ENCODE measurements around the gene GFI1B.
"Not testable (repeated sequence)": the region's sequence is repeated elsewhere in the genome, so short reads cannot be mapped to it uniquely, and the experiment has no call there.

GFI1B gene

GRCh38 chr9:132967908-132968307 lies 10.6 kb upstream of the GFI1B start:
- not testable (repeated sequence) for DNase-seq

DNA sequence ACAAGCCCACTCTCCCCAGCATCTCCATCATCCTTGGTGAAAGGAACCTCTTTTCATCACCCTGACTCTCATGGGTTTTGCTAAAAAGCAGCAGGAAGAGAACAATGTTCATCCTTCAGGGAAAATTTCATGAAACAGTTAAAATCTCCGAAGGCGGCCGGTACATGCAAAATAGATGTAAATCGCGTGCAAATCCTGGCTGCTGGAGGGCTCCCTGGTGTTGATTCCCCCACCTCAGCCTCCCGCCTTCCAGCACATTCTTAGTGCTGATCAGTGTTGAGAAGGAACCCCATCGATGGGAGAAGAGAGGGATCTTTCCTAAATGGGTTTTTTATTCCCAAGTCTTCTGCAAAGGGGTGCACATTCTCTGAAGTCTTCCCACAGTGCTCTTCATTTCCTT lies 8.7 kb upstream of the GFI1B start:
- no peak for DNase-seq

GRCh38 chr9:132970324-132971062 lies 8.0 kb upstream of the GFI1B start:
- DNase-seq, result no peak

- DNase-seq, result no peak
Observed at GRCh38 chr9:132973166-132973565, 5.3 kb upstream of the GFI1B start.

GRCh38 chr9:132973713-132974112 lies 4.8 kb upstream of the GFI1B start:
- DNase-seq, result no peak

DNA sequence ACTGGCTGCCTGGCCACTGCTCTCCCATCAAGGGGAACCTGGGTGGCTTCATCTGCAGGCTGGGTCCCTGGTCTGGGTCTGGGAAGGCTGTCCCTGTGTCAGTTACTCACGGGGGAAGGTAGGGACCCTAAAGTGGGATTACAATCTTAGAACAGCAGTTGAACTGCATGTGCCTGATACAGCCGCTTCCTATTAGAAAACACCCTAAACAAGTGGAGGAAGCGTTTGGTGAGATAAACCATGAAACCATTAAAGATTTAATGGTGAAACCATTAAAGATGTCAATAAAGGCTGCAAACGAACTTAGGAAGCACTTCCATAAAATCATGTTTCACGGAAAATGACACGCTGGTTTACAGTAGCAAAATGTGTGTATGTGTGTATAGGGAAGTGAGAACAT lies 2.5 kb upstream of the GFI1B start:
- DNase-seq, result no peak

- no peak for DNase-seq
Observed at GRCh38 chr9:132976571-132976970, 1.9 kb upstream of the GFI1B start.

DNA sequence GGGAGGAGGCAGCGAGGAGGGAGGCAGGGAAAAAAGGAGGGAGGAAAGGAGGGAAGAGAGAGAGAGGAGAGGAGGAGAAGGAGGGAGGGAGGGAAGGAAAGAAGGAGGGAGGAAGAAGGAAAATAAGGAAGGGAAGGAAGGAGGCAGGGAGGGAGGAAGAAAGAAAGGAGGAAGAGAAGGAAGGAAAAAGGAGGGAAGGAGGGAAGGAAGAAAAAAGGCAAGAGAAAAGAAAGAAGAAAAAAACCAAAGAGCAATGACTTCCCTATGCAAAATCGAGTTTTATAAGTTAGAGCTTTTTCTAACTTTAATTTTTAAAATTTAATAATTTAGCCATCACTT lies 413 bp upstream of the GFI1B start:
- DNase-seq, result no peak

GRCh38 chr9:132980157-132980556 lies 1.7 kb downstream of the GFI1B start:
- DNase-seq, result no peak

GRCh38 chr9:132982458-132982857 lies 4.0 kb downstream of the GFI1B start:
- DNase-seq, result no peak

DNA sequence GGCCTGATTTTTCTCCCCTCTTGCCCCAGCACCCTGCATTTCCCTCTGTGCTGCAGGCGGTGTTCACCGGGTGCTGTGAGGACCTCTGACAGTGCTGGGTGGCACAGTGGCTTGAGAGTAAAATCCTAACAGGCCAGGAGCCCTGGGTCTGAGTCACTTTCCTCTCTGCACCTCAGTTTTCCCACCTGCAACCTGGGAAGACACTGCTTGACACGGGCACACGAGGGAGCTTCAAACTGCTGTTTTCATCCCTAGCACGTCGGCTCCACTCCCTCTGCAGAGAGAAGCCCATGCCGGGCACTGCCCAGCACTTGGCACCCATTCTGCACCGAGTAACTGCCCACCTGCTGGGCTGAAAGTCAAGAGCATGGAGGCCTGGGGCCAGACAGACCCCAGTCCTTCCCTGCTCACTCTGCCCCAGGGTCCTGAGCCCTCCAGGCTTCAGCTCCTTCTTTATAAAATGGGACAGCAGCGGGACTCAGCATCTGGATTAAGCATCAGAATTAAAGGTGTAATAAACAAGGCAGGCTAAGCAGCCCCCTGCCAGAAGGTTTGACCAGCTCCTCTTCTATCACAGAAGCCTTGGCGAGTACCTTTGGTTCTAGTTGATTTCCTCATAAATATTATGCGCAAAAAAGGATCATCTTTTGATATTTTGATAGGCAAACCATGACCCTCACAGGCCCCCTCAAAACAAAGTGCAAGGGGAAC lies 5.2 kb downstream of the GFI1B start:
- DNase-seq, result no peak

DNA sequence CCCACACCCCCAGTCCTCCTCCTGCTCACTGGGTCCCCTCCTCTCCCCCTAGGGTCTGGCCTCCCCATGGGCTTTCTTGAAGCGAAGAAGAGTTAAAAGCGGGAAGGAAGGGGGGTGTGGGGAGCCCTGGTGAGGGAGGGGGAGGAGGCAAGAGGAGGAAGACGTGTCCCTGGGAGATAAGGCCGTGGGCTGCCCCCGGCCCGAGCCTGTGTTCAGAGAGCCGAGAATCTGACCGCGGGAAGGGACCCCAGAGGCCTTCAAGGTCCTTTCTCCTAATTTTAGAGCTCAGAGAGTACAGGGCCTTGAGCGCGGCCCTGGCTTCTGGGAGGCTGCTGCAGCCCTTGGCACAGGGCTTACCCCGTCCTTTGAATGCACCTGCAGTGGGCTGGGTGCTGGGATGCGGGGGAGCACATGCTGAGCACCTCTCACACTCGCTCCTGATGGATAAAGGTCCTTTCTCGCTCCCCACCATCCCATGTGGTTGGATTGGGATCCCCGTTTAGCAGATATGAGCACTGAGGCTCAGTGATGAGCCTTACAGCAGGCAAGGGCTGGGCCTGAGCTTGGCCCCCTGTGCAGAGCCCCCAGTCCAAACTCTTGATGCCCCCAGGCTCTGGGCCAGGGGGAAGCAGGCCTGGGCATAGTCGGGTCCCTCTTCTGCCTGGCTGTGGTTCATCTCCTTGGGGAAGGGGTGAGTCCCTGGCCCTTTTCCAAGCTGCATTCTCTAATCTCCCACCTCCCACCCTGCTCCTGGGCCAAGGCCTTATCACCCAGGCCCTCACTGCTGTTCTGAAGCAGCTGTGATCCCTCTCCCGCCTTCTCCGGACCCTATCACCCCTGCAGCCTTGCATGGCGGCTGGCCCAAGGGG lies 5.9 kb downstream of the GFI1B start:
- DNase-seq, result no peak

- no peak for DNase-seq
Observed at GRCh38 chr9:132985071-132985350, 6.5 kb downstream of the GFI1B start.

DNA sequence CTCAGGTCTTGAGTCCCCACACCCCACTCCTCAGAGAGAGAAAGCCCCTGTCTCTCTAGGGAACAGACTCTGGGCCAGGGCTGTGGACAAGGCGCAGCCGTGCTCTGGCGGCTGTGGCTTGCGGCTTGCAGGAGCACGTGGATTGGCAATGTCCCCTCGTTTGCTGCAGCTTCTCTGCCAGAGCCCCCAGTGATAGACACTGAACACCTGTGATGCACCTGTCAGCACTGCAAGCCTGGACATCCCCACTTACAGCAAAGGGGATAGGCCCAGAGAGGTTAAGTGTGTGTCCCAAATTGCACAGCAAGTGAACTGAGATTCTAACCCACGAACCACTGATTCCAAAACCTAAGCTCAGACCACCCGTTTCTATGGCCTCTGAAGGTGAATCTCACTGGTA lies 7.0 kb downstream of the GFI1B start:
- no peak for DNase-seq

DNA sequence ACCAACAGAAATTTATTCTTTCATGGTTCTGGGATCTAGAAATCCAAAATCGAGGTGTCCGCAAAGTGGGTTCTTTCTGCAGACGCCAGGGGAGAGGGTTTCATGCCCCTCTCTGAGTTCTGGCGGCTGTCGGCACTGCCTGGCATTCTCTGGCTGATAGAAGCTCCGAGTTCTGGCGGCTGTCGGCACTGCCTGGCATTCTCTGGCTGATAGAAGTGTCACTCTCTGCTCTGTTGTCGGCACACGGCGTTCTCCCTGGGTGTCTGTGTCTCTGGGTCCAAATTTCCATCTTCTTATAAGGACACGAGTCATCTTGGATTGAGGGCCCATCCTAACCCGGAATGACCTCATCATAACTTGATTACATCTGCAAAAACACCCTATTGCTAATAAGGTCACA lies 7.6 kb downstream of the GFI1B start:
- no peak for DNase-seq

- DNase-seq, result no peak
Observed at GRCh38 chr9:132986640-132987620, 8.4 kb downstream of the GFI1B start.

GRCh38 chr9:132988244-132989013 lies 9.9 kb downstream of the GFI1B start:
- no peak for DNase-seq

DNA sequence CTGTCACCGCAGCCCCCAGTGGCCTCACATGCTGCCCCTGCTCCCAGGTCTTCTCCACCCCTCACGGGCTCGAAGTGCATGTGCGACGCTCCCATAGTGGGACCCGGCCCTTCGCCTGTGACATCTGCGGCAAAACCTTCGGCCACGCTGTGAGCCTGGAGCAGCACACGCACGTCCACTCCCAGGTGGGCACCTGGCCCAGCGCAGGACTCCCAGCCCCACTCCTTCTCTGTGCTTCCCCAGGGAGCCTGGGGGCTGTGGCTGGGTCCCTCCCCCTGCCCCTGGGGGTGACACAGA lies 10.5 kb downstream of the GFI1B start:
- no peak for DNase-seq

GRCh38 chr9:132989414-132989996 lies 11.0 kb downstream of the GFI1B start:
- no peak for DNase-seq

DNA sequence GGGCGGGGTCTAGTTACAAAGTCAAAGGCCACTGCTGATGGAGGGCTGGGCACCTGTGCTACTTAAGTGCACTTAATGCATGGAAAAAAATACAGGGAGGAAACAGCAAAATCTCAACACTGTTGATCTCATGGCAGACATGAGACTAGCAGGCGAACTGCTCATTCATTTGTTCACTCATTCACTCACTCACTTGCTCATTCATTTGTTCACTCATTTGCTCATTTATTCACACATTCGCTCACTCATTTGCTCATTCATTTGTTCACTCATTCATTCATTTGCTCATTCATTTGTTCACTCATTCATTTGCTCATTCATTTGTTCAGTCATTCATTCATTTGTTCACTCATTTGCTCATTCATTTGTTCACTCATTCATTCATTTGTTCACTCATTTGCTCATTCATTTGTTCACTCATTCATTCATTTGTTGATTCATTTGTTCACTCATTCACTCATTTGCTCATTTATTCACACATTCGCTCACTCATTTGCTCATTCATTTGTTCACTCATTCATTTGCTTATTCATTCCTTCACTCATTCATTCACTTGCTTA lies 11.6 kb downstream of the GFI1B start:
- DNase-seq, result not testable (repeated sequence)
